Measurements from ENCODE around the gene STPG2. TPM values are rescaled to one million over a fixed set of nuclear protein-coding genes. Genes with fewer than 3 reads are reported as not detected.

STPG2 gene
- total RNA-seq, 2 experiments from 2014 or later, result not detected

DNA sequence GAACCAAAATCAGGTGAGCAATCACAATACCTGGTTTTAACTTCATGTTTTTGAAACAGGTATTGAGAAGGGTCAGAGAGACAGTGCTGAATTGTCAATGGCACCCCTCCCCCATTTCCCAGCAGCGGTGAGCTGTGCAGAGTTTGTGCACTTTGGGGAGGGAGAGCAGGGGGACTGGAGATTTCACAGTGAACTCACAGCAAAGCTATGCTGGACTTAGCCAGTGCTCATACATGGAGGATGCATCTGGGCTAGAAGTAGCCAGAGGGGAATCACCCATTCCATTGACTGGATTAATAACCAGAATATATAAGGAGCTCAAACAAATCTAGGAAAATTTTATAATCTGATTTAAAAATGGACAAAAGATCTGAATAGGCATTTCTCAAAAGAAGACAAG, 612.6 kb downstream of the STPG2 start:
- POLR2A ChIA-PET, result no interaction called here
- no peak for DNase-seq (ENCODE audit: low spot score)

DNA sequence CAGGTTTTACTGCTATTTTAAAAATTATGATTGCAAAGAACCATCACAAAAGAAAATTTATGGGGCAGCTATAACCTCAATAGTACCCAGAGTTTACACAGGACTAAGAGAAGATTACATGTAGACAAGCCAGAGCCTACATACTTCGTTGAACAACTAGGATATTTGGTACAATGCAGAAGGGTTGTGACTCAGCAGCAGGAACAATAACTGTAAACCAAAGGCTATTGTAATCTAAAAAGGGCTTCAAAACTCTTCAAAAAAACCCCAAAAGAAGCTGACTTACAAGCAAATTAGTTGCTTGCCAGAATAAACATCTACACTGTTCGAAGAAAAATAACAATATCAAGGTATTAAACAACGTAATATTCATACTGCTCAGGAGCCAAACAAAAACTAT, 618.0 kb downstream of the STPG2 start:
- Histone ChIP-seq H3K36me3 (ENCODE audit: insufficient read depth, low read length) (no peaks in the 10 kb centered on the region), H3K79me2 (ENCODE audit: insufficient read depth, low read depth, low read length) (no peaks in the 10 kb centered on the region), H3K9me3 (ENCODE audit: low read length) (no peaks in the 10 kb centered on the region), H3K4me1 (ENCODE audit: insufficient read depth, low read length, poor library complexity, severe bottlenecking) (no peaks in the 10 kb centered on the region), H3K9me2 (ENCODE audit: insufficient read depth, low read length) (no peaks in the 10 kb centered on the region), H3K27ac (ENCODE audit: low read depth, low read length, poor library complexity, severe bottlenecking) (no peak overlapping the region), H2AFZ (ENCODE audit: low read length) (no peak overlapping the region), H3K4me2 (ENCODE audit: low read length) (no peak overlapping the region), H3K4me3 (ENCODE audit: low read depth, low read length, poor library complexity, severe bottlenecking) (no peak overlapping the region), H4K20me1 (ENCODE audit: insufficient read depth, low read length) (no peaks in the 10 kb centered on the region)
- DNase-seq (ENCODE audit: low spot score), result no peak
- ChIA-PET POLR2A (no interaction called here), CTCF (ENCODE audit: unreplicated experiment) (no interaction called here)
- BruUV-seq (replicated peaks), result no TSS peak
- intact Hi-C loops (cut with micrococcal nuclease; ENCODE audit: unreplicated experiment), result no loop called here
- TF ChIP-seq CTCF (conservative IDR thresholded peaks at IDR 0.05; ENCODE audit: low read length) (no peak), EZH2phosphoT487 (IDR thresholded peaks at IDR 0.05; ENCODE audit: borderline replicate concordance, low read depth, low read length) (no peak)

More for the DNA sequence above, 612.6 kb downstream of the STPG2 start:
- CTCF ChIA-PET (ENCODE audit: unreplicated experiment), result no interaction called here
- no peak for TF ChIP-seq EZH2phosphoT487 (IDR thresholded peaks at IDR 0.05; ENCODE audit: borderline replicate concordance, low read depth, low read length)
- TF ChIP-seq CTCF (conservative IDR thresholded peaks at IDR 0.05; ENCODE audit: low read length), result no peak
- H3K4me2 ChIP-seq (ENCODE audit: low read length), result no peak overlapping the region
- no peaks in the 10 kb centered on the region for H3K4me1 ChIP-seq (ENCODE audit: insufficient read depth, low read length, poor library complexity, severe bottlenecking)
- H3K9me3 ChIP-seq (ENCODE audit: low read length), result no peaks in the 10 kb centered on the region
- H3K4me3 ChIP-seq (ENCODE audit: low read depth, low read length, poor library complexity, severe bottlenecking), result no peak overlapping the region
- no peaks in the 10 kb centered on the region for H3K9me2 ChIP-seq (ENCODE audit: insufficient read depth, low read length)
- no TSS peak for BruUV-seq (replicated peaks)
- no peak overlapping the region for H3K27ac ChIP-seq (ENCODE audit: low read depth, low read length, poor library complexity, severe bottlenecking)
- no peak overlapping the region for H2AFZ ChIP-seq (ENCODE audit: low read length)
- no peaks in the 10 kb centered on the region for H4K20me1 ChIP-seq (ENCODE audit: insufficient read depth, low read length)
- intact Hi-C loops (cut with micrococcal nuclease; ENCODE audit: unreplicated experiment), result no loop called here
- H3K36me3 ChIP-seq (ENCODE audit: insufficient read depth, low read length), result no peaks in the 10 kb centered on the region
- H3K79me2 ChIP-seq (ENCODE audit: insufficient read depth, low read depth, low read length), result no peaks in the 10 kb centered on the region

DNA sequence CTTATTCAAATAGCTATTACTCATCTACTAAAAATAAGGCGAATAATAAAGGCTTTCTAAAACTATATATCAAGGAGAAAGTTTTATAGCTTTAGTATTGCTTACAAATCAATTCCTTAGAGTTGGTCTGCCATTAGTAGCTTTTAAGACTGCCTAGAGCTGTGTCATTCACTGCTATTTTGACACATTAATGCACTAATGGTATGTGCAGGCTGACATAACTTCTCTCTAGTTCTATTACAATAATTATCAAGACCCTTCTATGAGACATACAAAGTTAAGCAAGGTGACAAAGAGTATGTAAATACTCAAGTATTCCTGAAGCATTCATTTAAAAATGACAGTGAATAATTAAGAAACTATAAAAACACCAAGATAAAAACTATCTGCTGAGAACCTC, 625.3 kb downstream of the STPG2 start:
- Histone ChIP-seq H3K4me3 (ENCODE audit: low read depth, low read length, poor library complexity, severe bottlenecking) (no peak overlapping the region), H3K9me2 (ENCODE audit: insufficient read depth, low read length) (no peaks in the 10 kb centered on the region), H3K27ac (ENCODE audit: low read depth, low read length, poor library complexity, severe bottlenecking) (no peak overlapping the region), H3K4me2 (ENCODE audit: low read length) (no peak overlapping the region), H3K4me1 (ENCODE audit: insufficient read depth, low read length, poor library complexity, severe bottlenecking) (no peaks in the 10 kb centered on the region), H4K20me1 (ENCODE audit: insufficient read depth, low read length) (no peaks in the 10 kb centered on the region), H3K9me3 (ENCODE audit: low read length) (no peaks in the 10 kb centered on the region), H2AFZ (ENCODE audit: low read length) (no peak overlapping the region), H3K36me3 (ENCODE audit: insufficient read depth, low read length) (no peaks in the 10 kb centered on the region), H3K79me2 (ENCODE audit: insufficient read depth, low read depth, low read length) (no peaks in the 10 kb centered on the region)
- POLR2A ChIA-PET, result interaction anchor here (0.7 kb wide), 1 partner anchor 197 kb away, joined by 4 read pairs; no protein-coding TSS in a partner anchor
- BruUV-seq (replicated peaks), result no TSS peak
- TF ChIP-seq CTCF (conservative IDR thresholded peaks at IDR 0.05; ENCODE audit: low read length), result no peak
- no peak for DNase-seq (ENCODE audit: low spot score)
- intact Hi-C loops (cut with micrococcal nuclease; ENCODE audit: unreplicated experiment), result no loop called here
- CTCF ChIA-PET (ENCODE audit: unreplicated experiment), result no interaction called here
